Glutamatergic neuron (in vitro differentiated cells): ENCODE results near the gene NFKB1. TPM values are rescaled to one million over a fixed set of nuclear protein-coding genes. Genes with fewer than 3 reads are reported as not detected.

ENCODE experiments used
- DNase-seq: peaks from one replicate; pipeline ENCODE4 v3.0.0; 2022
- H3K27ac Mint-ChIP-seq: one replicate; pipeline ENCODE4 v1.8.0; 2020; ENCODE audit warnings: mild to moderate bottlenecking, mixed read lengths, inconsistent platforms; ENCODE audit not compliant: unreplicated experiment
- H3K27me3 Mint-ChIP-seq: one replicate; pipeline ENCODE4 v1.8.0; 2020; ENCODE audit warnings: mild to moderate bottlenecking, moderate library complexity, mixed read lengths, inconsistent platforms; ENCODE audit not compliant: unreplicated experiment
- H3K36me3 Mint-ChIP-seq: one replicate; pipeline ENCODE4 v1.8.0; 2020; ENCODE audit warnings: mild to moderate bottlenecking, mixed read lengths, inconsistent platforms; ENCODE audit not compliant: unreplicated experiment
- H3K4me1 Mint-ChIP-seq: one replicate; pipeline ENCODE4 v1.8.0; 2020; ENCODE audit warnings: mild to moderate bottlenecking, low read depth, mixed read lengths, inconsistent platforms; ENCODE audit not compliant: unreplicated experiment
- H3K4me3 Mint-ChIP-seq: one replicate; pipeline ENCODE4 v1.8.0; 2020; ENCODE audit warnings: mild to moderate bottlenecking, mixed read lengths, inconsistent platforms; ENCODE audit not compliant: unreplicated experiment
- H3K9me3 Mint-ChIP-seq: one replicate; pipeline ENCODE4 v1.8.0; 2020; ENCODE audit warnings: mild to moderate bottlenecking, moderate library complexity, mixed read lengths, inconsistent platforms; ENCODE audit not compliant: unreplicated experiment
- total RNA-seq: library from RNA; stranded (reverse); fragmentation: NEBNext Ultra II Directional; extraction: Animal tissue kit (Norgen Biotek cat#: 25700); gene quantifications from one replicate; pipeline ENCODE4 v1.2.1, GENCODE V29; 2021; ENCODE audit not compliant: unreplicated experiment
- TF ChIP-seq, protein P1 (sequence below): fragments of 200-600 bp; sonication (generic); IDR thresholded peaks from one replicate; pipeline ENCODE4 v1.5.0; 2021; ENCODE audit not compliant: partially characterized antibody, unreplicated experiment

The NFKB1 gene
- total RNA-seq, 1 donor from 2014 or later: 3.2 TPM

DNA sequence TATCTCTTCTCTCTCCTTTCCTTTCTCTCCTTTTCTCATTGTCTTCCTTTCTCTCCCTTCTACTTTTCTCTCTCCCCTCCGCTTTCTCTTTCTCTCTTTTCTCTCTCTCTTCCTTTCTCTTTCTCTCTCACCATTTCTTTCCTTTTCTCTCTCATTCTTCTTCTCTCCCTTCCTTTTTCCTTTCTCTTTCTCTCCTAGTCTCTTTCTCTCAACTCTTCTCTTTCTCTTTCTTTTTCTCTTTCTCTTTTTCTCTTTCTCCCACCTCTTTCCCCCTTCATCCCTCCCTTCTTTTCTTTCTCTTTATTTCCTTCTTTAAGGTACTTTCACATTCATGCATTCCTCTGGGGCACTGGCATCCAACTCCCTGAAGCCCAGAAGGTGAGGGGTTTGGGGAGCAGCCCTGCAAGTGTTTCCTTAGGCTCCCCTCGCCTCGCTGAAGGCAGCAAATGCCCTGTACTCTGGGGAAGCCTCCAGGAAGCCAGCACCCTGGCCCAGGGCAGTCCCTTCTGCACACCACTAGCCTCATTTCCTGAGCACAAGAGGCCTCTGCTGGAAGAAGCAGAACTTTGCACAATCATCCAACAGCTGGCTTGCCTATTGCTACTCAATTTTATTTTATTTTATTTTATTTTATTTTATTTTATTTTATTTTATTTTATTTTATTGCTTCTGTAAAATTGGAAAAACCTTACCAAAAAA is 124.2 kb downstream of the NFKB1 start:
- peaks cover 13% of the 10 kb centered on the region for H3K4me1 Mint-ChIP-seq

GRCh38 chr4:102627831-102628523 is 126.8 kb downstream of the NFKB1 start:
- Mint-ChIP-seq H3K27ac (no peak overlapping the region), H3K4me3 (no peak overlapping the region), H3K9me3 (peaks cover 2% of the 10 kb centered on the region), H3K27me3 (peaks cover 2% of the 10 kb centered on the region), H3K36me3 (no peaks in the 10 kb centered on the region), H3K4me1 (peaks cover 10% of the 10 kb centered on the region)
- TF ChIP-seq, protein P1, sequence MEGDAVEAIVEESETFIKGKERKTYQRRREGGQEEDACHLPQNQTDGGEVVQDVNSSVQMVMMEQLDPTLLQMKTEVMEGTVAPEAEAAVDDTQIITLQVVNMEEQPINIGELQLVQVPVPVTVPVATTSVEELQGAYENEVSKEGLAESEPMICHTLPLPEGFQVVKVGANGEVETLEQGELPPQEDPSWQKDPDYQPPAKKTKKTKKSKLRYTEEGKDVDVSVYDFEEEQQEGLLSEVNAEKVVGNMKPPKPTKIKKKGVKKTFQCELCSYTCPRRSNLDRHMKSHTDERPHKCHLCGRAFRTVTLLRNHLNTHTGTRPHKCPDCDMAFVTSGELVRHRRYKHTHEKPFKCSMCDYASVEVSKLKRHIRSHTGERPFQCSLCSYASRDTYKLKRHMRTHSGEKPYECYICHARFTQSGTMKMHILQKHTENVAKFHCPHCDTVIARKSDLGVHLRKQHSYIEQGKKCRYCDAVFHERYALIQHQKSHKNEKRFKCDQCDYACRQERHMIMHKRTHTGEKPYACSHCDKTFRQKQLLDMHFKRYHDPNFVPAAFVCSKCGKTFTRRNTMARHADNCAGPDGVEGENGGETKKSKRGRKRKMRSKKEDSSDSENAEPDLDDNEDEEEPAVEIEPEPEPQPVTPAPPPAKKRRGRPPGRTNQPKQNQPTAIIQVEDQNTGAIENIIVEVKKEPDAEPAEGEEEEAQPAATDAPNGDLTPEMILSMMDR: no peak
- no peak for DNase-seq

More for the DNA sequence above, 124.2 kb downstream of the NFKB1 start:
- H3K36me3 Mint-ChIP-seq: no peaks in the 10 kb centered on the region
- no peak overlapping the region for H3K27ac Mint-ChIP-seq
- H3K4me3 Mint-ChIP-seq: no peak overlapping the region
- TF ChIP-seq, protein P1: no peak
- H3K9me3 Mint-ChIP-seq: peaks cover 2% of the 10 kb centered on the region
- no peak for DNase-seq
- H3K27me3 Mint-ChIP-seq: peaks cover 4% of the 10 kb centered on the region

GRCh38 chr4:102629673-102630072 is 128.5 kb downstream of the NFKB1 start:
- Mint-ChIP-seq H3K36me3 (no peaks in the 10 kb centered on the region), H3K4me3 (no peak overlapping the region), H3K9me3 (peaks cover 2% of the 10 kb centered on the region), H3K27ac (no peak overlapping the region), H3K27me3 (peaks cover 2% of the 10 kb centered on the region), H3K4me1 (peaks cover 10% of the 10 kb centered on the region)
- no peak for DNase-seq
- TF ChIP-seq, protein P1: no peak

GRCh38 chr4:102631616-102632015 is 130.5 kb downstream of the NFKB1 start:
- Mint-ChIP-seq H3K36me3 (no peaks in the 10 kb centered on the region), H3K4me1 (peaks cover 10% of the 10 kb centered on the region), H3K27ac (no peak overlapping the region), H3K4me3 (no peak overlapping the region), H3K27me3 (no peaks in the 10 kb centered on the region), H3K9me3 (peaks cover 2% of the 10 kb centered on the region)
- DNase-seq: no peak
- TF ChIP-seq, protein P1: no peak
